NT2/D1 (cell line): ENCODE results near the gene CCDC112.
"Not testable (repeated sequence)": the region's sequence is repeated elsewhere in the genome, so short reads cannot be mapped to it uniquely, and the experiment has no call there.

ENCODE experiments used
- DNase-seq: peaks from one replicate; pipeline ENCODE4 v3.0.0-alpha.2; 2011; ENCODE audit warnings: low read depth, low spot score
- H3K27me3 ChIP-seq: 2 replicates; pipeline ENCODE4 v1.6.0; 2011; ENCODE audit warnings: mild to moderate bottlenecking; ENCODE audit not compliant: insufficient read length, insufficient read depth
- H3K36me3 ChIP-seq: 2 replicates; pipeline ENCODE4 v1.6.1; 2011; ENCODE audit warnings: mild to moderate bottlenecking, low read length, mixed read lengths; ENCODE audit not compliant: insufficient read depth, insufficient read length
- H3K4me1 ChIP-seq: 2 replicates; pipeline ENCODE4 v1.5.1; 2011; ENCODE audit not compliant: insufficient read depth, insufficient read length
- H3K4me3 ChIP-seq: 2 replicates; pipeline ENCODE4 v1.5.1; 2011; ENCODE audit warnings: low read depth; ENCODE audit not compliant: insufficient read length
- H3K9ac ChIP-seq: 2 replicates; pipeline ENCODE4 v1.6.0; 2011; ENCODE audit warnings: low read depth; ENCODE audit not compliant: insufficient read length
- H3K9me3 ChIP-seq: 2 replicates; pipeline ENCODE4 v1.5.1; 2011; ENCODE audit warnings: mild to moderate bottlenecking, low read length; ENCODE audit not compliant: insufficient read depth
- SUZ12 ChIP-seq: IDR thresholded peaks from 2 replicates; pipeline ENCODE4 v1.6.1; 2011; ENCODE audit not compliant: insufficient read length, insufficient read depth; ENCODE audit errors: extremely low read depth
- YY1 ChIP-seq: IDR thresholded peaks from 2 replicates; pipeline ENCODE4 v1.6.1; 2011; ENCODE audit not compliant: insufficient read length, insufficient read depth
- ZNF274 ChIP-seq: IDR thresholded peaks from 2 replicates; pipeline ENCODE4 v1.6.1; 2011; ENCODE audit warnings: mild to moderate bottlenecking, low read depth, low read length

Gene CCDC112

DNA sequence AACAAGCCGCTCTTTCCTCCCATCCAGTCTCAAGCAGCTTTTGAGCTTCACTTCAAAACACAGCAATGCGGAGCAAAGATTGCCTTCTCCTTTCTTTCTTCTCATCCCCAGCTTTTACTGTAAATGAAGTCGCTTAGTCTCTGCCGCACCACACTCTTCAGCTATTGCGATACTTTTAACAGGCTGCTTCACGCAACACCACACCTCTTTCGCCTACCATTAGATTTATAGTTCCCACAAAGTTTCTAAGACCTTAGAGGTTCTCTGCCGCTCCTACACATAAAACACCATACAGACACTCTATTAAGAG lies 34.5 kb downstream of the CCDC112 start:
- H3K9ac ChIP-seq: peak overlapping the region; percentile 86
- no peaks in the 10 kb centered on the region for H3K4me1 ChIP-seq
- peak; percentile 1 for DNase-seq
- peaks cover 16% of the 10 kb centered on the region for H3K36me3 ChIP-seq
- no peaks in the 10 kb centered on the region for H3K9me3 ChIP-seq
- H3K27me3 ChIP-seq: no peaks in the 10 kb centered on the region
- TF ChIP-seq YY1 (no peak), ZNF274 (no peak), SUZ12 (no peak)
- H3K4me3 ChIP-seq: peak overlapping the region; percentile 79

GRCh38 chr5:115260248-115260647 lies 36.2 kb downstream of the CCDC112 start:
- H3K4me1 ChIP-seq: no peaks in the 10 kb centered on the region
- TF ChIP-seq ZNF274: no peak
- H3K4me3 ChIP-seq: no peak overlapping the region
- H3K9ac ChIP-seq: no peak overlapping the region
- peaks cover 17% of the 10 kb centered on the region for H3K36me3 ChIP-seq
- no peaks in the 10 kb centered on the region for H3K27me3 ChIP-seq
- DNase-seq: no peak
- H3K9me3 ChIP-seq: no peaks in the 10 kb centered on the region

DNA sequence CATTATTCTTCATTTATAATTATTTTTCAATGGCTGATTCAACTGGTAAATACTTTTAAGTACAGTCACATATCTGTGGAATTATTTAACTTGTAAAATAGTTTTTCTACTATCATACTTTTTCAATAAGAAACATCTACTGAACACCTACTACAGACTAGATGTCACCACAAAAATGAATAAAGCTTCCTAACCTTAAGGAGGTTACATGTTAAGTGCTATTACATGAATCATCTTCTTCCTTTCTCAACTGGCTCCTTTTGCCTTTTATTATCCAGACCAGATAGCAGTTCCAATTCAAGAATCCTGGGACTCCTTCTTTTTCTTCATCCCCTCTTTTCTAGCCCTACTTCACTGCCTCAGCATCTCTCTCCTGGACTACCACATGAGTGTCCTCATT lies 38.5 kb downstream of the CCDC112 start:
- Histone ChIP-seq H3K4me3 (no peak overlapping the region), H3K27me3 (no peaks in the 10 kb centered on the region), H3K4me1 (no peaks in the 10 kb centered on the region), H3K9ac (no peak overlapping the region), H3K36me3 (peaks cover 11% of the 10 kb centered on the region), H3K9me3 (no peaks in the 10 kb centered on the region)
- TF ChIP-seq SUZ12 (no peak), YY1 (no peak), ZNF274 (no peak)
- DNase-seq: no peak

DNA sequence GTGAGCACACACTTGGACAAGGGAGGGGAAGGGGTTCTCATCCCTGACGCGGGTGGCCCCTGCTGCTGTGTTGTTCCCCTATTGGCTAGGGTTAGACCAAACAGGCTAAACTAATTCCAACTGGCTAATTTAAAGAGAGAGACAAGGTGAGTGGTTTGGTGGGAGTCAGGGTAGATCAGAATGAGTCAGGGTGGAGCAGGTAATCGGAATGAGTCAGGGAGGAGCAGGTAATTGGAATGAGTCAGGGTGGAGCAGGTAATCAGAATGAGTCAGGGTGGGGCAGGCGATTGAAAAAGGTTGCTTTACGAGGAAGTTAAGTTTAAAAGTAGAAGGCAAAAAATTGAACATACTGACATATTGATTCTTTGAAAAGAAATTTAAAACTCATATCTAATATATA lies 47.1 kb downstream of the CCDC112 start:
- not testable (repeated sequence) for H3K4me3 ChIP-seq, H3K36me3 ChIP-seq

DNA sequence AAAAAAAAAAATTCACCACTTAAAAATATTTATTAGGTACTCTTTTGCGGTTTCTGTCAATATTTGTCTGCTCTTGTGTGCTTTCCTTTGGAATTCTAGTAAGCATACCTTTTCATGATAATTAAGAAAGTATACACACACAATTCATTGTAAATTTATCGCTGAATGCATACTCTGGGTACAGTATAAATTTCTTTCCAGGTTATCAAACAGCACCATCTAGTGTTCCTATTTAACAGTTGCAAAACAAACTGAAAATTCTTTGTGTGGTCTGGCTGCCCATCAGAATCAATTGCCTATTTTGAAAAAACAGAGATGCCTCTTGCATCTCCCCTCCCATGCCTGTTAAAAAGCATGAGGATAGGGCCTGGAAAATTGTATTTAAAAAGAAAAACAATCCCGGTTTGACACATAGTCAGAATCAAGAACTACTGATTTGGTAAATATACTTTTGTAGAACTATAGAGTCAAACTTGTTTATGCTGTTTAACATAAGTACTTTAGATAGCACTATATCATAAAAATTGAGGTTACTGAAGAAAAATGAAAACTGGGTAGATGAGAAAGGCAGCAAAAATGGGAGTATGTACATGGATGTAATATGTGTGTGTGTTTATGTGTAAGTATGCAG lies 50.0 kb downstream of the CCDC112 start:
- H3K4me3 ChIP-seq: no peak overlapping the region
- peaks cover 5% of the 10 kb centered on the region for H3K36me3 ChIP-seq
- no peak overlapping the region for H3K9ac ChIP-seq
- no peaks in the 10 kb centered on the region for H3K27me3 ChIP-seq
- H3K9me3 ChIP-seq: peaks cover 8% of the 10 kb centered on the region; the same call in 1 of the 2 replicates
- H3K4me1 ChIP-seq: no peaks in the 10 kb centered on the region
- DNase-seq: peak; percentile 1
- TF ChIP-seq YY1 (no peak), SUZ12 (no peak), ZNF274 (no peak)

More for the DNA sequence above, 47.1 kb downstream of the CCDC112 start:
- H3K9me3 ChIP-seq, H3K9ac ChIP-seq, H3K27me3 ChIP-seq, DNase-seq, H3K4me1 ChIP-seq: not testable (repeated sequence)

DNA sequence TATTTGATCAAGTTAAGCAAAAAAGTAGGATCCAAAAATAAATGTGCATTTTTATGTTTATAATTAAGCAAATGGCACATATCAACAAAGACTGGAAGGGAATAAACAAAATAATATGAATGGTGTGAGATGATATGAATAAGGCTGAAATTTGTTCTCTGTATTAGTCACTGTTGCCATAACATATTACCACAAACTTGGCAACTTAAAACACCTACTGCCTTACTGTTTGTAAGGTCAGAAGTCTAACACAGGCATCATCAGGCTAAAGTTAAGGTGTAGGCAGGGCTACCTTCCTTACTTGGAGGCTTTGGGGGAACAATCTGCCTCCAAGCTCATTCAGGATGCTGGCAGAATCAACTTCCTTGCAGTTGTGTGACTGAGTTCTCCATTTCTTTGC lies 53.0 kb downstream of the CCDC112 start:
- no peaks in the 10 kb centered on the region for H3K27me3 ChIP-seq
- H3K4me1 ChIP-seq: no peaks in the 10 kb centered on the region
- no peak overlapping the region for H3K4me3 ChIP-seq
- no peak for DNase-seq
- peaks cover 24% of the 10 kb centered on the region for H3K36me3 ChIP-seq
- no peak overlapping the region for H3K9ac ChIP-seq
- no peaks in the 10 kb centered on the region for H3K9me3 ChIP-seq
- TF ChIP-seq YY1 (no peak), ZNF274 (no peak), SUZ12 (no peak)

DNA sequence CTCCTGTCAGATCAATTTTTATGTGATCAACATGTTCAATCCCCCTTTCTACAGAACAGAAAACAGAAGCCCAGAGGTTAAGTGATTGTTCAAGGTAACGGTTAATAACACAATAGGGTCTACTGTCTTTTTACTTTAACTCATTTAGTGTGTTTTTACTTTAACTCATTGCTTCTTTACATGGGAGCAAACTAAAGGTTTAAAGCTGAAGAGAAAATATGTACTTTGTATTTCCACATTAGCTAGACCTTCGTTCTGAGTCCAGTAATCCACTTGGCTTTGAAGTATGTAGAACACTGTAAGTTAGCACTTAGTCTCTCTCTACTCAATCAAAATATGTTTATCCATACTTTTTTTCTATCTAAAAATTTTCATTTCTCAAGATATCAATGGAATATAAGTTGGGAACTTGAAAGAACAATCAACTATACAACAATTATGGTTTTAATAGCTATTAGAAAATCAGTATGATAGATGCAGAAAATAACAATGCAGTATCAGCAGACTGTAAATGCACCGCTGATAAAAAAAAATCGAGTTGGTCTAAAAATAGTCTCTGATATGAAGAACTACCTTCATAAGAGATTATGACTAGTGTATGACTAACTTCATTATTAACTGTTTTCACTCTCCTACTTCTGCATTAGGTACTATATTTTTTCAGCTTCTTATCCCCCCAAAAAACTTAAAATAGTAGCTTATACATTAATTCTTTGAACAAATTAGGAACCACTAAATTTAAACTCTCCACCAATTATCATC lies 54.4 kb downstream of the CCDC112 start:
- Histone ChIP-seq H3K27me3 (no peaks in the 10 kb centered on the region), H3K4me3 (no peak overlapping the region), H3K9me3 (no peaks in the 10 kb centered on the region), H3K9ac (no peak overlapping the region), H3K4me1 (no peaks in the 10 kb centered on the region), H3K36me3 (peaks cover 32% of the 10 kb centered on the region)
- TF ChIP-seq ZNF274 (no peak), YY1 (no peak), SUZ12 (no peak)
- DNase-seq: no peak

DNA sequence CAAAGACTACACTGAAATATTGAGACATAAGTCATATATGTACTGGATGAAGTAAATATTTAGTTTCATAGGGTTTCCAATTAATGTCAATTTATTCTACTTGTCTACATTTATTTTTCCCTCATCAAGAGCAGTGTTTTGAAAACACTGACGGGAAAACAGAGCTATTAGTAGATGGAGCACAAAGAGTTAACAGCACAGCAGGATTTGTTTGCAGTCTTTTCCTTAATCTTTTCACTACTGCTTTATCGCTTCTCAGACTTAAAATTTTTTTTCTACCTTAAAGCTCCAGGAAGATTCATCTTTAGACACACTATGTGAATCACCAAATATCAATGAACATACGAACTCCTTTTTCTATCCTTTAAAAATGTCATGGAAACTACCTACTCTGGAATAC lies 59.4 kb downstream of the CCDC112 start:
- no peaks in the 10 kb centered on the region for H3K9me3 ChIP-seq
- DNase-seq: no peak
- no peak for TF ChIP-seq SUZ12
- no peak for TF ChIP-seq YY1
- TF ChIP-seq ZNF274: no peak
- H3K4me1 ChIP-seq: no peaks in the 10 kb centered on the region
- no peak overlapping the region for H3K4me3 ChIP-seq
- H3K36me3 ChIP-seq: peaks cover 31% of the 10 kb centered on the region
- H3K9ac ChIP-seq: no peak overlapping the region
- no peaks in the 10 kb centered on the region for H3K27me3 ChIP-seq
